Keratinocyte (primary cell): ENCODE measurements around the gene CYP1A1.

ENCODE experiments used
- EZH2 ChIP-seq: IDR thresholded peaks from one replicate; pipeline ENCODE4 v1.6.1; 2012; ENCODE audit warnings: inconsistent platforms, mild to moderate bottlenecking, low read length, moderate library complexity
- TF ChIP-seq, protein P1 (sequence below), 3 experiments: IDR thresholded peaks in 1 of 3; conservative IDR thresholded peaks in 1 of 3; optimal IDR thresholded peaks in 1 of 3; 2 replicates in 2 of 3; 3 replicates in 1 of 3; pipeline versions ENCODE3 to v1.5.1; 2011; ENCODE audit warnings: low read length in 3 of 3, mild to moderate bottlenecking in 3 of 3, moderate library complexity in 2 of 3, control low read depth in 1 of 3, inconsistent platforms in 1 of 3; ENCODE audit not compliant: insufficient read depth in 2 of 3; ENCODE audit errors: extremely low read depth in 1 of 3

- TF ChIP-seq, protein P1, sequence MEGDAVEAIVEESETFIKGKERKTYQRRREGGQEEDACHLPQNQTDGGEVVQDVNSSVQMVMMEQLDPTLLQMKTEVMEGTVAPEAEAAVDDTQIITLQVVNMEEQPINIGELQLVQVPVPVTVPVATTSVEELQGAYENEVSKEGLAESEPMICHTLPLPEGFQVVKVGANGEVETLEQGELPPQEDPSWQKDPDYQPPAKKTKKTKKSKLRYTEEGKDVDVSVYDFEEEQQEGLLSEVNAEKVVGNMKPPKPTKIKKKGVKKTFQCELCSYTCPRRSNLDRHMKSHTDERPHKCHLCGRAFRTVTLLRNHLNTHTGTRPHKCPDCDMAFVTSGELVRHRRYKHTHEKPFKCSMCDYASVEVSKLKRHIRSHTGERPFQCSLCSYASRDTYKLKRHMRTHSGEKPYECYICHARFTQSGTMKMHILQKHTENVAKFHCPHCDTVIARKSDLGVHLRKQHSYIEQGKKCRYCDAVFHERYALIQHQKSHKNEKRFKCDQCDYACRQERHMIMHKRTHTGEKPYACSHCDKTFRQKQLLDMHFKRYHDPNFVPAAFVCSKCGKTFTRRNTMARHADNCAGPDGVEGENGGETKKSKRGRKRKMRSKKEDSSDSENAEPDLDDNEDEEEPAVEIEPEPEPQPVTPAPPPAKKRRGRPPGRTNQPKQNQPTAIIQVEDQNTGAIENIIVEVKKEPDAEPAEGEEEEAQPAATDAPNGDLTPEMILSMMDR (optimal IDR thresholded peaks at IDR 0.05 in 1 of 3, IDR thresholded peaks at IDR 0.05 in 1 of 3, conservative IDR thresholded peaks at IDR 0.05 in 1 of 3; ENCODE audit: extremely low read depth in 1 of 3, insufficient read depth in 2 of 3, low read length in 3 of 3) = no peak
- no peak for TF ChIP-seq EZH2
These were observed 33.0 kb downstream of the CYP1A1 start for GRCh38 chr15:74692327-74692726.
